GM18907 (cell line): Measurements from ENCODE around the gene FTMT.
"Not testable (repeated sequence)": the region's sequence is repeated elsewhere in the genome, so short reads cannot be mapped to it uniquely, and the experiment has no call there.

Experiments used
- ATAC-seq: cut with Tn5 transposase; IDR thresholded peaks from one replicate; pipeline ENCODE4 v1.9.1; 2021; ENCODE audit warnings: mild to moderate bottlenecking, moderate library complexity; ENCODE audit not compliant: unreplicated experiment

The FTMT gene

DNA sequence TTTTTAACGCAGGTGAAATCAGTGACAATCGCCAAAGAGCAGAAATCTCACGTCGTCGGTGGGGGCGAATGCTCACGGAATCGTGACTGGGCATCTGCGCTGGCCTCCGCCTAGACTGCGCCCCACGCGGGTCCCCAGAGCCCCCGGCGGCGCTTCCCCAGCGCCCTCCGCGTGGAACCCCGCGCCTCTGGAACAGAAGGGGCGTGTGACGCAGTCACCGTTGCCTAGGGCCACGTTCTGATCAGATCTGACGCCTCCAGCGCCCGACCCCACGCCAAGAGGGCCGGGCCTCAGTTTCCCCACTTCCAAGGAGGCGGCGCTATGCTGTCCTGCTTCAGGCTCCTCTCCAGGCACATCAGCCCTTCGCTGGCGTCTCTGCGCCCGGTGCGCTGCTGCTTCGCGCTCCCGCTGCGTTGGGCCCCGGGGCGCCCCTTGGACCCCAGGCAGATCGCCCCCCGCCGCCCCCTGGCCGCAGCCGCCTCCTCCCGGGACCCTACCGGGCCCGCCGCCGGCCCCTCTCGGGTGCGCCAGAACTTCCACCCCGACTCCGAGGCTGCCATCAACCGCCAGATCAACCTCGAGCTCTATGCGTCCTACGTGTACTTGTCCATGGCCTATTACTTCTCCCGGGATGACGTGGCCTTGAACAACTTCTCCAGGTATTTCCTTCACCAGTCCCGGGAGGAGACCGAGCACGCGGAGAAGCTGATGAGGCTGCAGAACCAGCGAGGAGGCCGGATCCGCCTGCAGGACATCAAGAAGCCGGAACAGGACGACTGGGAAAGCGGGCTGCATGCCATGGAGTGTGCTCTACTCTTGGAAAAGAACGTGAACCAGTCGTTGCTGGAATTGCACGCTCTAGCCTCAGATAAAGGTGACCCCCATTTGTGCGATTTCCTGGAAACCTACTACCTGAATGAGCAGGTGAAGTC, at the start of gene FTMT:
FTMT (plus strand) TSS at position 240 of the 932 bp plus-strand sequence; CDS start at position 322, 82 bp downstream.
- ATAC-seq = no peak

DNA sequence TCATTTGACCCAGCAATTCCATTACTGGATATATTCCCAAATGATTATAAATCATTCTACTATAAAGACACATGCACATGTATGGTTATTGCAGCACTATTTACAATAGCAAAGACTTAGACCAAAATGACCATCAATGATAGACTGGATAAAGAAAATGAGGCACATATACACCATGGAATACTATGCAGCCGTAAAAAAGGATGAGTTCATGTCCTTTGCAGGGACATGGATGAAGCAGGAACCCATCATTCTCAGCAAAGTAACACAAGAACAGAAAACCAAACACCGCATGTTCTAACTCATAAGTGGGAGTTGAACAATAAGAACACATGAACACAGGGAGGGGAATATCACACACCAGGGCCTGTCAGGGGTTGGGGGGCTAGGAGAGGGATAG, 46.4 kb upstream of the FTMT start:
- ATAC-seq = not testable (repeated sequence)

DNA sequence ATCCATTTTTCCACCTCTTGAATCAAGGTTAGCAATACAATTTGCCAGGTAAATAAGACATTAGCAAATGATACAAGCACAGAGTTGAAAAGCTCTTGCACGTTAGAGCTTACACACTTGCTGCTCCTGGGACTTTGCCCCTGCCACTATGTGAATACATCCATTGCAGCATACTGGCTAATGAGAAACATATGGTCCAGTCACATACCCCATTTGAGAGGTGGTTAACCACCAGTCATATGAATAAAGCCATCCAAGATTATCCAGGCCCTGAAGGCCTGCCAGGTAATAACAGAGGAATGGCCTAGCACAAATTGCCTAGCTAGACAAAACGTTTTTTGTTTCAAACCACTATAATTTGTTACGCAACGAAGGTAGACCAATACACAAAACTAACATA, 45.8 kb upstream of the FTMT start:
- no peak for ATAC-seq

DNA sequence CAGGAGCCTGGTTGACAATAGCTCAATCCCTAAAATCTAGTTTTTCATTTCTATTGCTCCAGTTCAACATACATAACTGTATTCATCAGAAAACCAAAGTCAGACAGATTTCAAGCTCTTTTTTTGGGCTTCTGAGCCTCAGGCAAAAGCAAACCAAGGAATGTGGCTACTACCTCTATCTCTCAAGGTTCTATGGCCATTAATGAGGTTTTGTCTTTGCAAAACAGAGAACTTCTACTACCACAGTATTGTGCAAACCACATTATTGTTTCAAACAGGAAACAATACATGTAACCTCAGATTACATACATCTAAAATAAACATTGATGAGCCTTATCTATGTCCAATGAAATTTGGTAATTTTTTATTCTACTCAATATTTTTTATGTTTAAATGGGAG, 35.5 kb upstream of the FTMT start:
- ATAC-seq = no peak

DNA sequence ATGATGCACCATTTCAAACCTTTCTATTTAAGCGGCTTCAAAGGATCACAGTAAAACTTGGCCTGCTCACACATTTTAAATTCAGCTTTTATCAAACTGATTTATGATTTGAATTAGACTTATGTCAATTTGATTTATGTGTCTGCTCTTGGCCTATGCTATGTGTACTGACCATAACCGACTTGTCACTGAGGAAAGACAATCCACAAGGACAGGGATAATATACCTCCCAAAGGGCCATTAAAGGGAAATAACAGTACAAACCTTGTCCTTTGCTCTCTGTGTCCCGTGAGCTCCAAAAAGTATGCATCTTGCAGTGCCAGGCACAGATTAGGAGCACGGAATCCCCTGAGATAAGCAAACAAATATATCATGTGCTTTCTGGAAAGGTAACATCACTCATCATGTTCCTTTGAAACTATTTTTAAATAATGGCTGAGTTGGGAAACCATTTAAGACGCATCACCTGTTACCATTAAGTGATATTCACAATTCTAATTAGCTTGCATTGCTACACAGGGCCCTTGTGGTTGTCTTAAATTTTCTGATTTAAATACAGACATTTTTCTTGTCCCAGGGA, 31.9 kb upstream of the FTMT start:
- ATAC-seq = no peak

DNA sequence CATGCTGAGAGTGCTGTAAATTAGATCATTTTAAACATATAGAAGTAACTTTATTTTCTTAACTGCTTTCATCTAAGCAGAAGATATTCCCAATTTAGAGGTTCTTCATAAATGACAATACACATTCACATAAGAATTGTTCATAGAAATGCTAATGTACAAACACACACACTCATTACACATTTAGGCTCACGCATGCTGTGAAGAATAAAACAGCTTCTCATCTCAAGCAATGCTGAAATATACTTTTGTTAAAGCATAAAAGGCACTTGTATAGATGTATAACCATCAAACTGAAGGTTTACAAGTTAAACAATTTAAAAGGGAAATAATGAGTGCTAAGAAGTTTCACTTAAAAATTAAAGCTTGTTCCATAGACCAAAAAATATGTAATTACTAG, 18.1 kb upstream of the FTMT start:
- no peak for ATAC-seq

DNA sequence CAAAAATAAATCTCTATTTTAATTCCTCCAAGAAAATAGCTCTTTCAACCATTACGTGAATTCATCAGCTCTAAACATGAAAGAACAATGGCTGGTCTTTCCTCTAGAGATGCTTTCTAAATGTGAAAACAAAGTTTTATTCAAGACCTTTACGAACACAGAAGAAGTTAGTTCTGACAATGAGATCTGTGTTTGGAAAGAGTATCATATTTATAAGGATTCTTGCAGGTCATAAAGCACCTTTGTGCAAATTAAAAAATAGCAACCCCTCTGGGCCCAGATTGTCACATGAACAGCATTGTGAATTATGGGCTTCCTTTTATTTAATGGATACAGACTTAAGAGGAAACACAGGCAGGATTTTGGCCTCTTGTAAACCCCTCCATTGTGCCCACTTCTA, 17.7 kb upstream of the FTMT start:
- no peak for ATAC-seq

DNA sequence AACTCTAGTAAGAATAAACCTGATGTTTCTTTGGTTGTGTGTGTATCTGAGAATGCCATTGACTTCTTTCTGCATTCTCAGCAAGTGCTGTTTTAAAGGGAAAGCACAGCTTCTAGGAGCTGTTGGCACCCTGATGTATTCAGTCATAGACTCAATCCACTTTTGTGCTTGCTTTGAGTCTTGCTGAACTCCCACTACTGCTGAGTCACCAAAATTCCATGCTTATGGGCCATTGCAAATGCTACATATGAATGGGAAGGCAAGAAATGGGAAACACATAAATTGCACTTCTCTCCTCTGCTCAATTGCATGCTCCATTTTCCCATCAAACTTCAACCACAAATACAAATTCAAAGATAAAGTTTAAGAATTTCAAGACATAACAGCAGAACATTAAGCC, 9.8 kb upstream of the FTMT start:
- no peak for ATAC-seq

DNA sequence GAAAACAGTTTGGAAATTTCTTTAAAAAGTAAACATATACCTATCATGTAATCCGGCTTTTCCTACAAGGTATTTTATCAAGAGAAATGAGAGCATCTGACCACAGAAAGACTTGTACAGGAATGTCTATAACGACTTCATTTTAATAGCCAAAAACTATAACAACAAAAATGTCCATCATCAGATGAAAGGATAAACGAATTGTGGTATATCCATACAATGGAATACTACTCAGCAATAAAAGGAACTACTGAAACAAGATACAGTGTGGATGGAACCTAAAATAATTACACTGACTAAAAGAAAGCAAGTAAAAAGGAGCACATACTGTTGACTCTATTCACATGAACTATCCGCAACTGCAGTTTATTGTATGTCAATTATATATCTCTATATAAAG, 1.4 kb upstream of the FTMT start:
- ATAC-seq = no peak

DNA sequence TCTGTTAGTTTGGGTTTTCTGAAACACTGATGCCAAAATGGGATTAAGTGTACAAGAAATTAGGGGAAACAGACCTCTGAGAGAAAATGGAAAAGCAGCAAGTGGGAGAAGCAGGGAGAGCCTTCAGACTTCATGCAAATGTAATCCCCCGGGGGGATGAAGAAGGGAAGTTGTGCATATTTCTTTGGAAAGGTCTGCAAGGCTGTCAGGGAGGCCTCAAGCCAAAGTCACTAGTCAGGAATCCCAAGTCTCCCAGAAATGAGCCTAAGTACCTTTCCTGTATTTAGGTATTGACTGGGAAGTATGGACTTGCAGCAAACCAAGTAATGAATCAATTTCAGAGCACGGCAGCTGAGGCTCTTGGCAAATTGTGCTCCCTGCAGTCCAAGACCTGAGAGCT, 2.2 kb downstream of the FTMT start:
- no peak for ATAC-seq

DNA sequence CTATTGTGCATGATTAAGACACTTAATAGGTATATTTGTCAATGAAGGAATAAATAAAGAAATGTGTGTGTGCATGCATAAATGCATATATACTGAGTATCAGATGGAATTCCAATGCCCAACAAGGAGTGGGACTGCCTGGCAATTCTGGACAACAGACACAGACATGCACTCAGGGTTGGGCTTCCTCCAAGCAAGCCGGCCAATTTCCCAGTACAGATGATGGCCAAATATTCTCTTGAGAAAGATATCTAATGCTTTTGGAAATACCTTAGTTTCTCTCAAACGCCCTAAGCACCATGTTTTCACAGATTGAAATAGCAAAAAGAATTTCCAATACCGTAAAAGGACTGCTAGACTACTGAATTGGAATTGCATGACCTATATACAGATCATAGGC, 11.1 kb downstream of the FTMT start:
- no peak for ATAC-seq

DNA sequence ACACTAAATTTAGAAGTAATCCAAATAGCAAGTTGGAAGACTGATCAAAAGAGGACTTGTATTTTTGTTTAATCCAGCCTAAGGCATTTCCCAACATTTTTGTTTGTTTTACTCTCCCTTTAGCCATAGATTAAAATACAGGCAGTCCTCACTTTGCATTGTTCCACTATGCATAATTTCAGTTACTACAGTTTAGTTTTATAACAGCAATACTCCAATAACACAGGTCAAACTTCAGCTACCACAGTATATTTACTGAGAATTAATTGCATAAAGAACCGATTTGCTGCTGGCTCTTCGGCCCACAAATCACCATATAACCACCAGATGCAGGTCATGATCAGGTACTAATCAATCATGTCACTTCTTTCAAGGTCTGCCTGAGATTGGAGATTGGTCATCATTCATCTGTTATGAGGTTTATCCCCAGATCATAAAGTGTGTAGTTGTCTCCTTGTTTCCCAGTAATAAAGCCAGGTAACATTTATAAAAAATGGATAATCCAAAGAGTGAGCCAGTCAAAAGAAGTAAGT, 12.1 kb downstream of the FTMT start:
- ATAC-seq = no peak

DNA sequence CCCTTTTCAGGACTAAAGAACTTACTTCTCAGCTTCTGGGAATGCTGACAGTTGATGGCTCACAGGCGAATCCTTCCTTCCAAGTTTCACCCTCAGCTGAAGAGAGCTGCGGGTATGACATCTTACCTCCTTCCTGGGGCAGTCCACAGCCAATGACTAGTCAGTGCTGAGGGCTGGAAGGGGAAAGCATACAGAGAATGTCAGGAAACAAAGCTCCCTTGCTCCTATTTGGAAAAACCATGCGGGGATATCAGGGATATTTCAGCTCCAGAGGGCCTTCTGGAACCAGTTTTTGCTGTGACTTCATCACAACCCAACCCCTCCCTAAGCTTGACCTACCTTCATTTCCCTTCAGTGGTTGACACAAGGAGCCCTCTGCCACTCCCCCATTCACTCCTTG, 15.7 kb downstream of the FTMT start:
- no peak for ATAC-seq

DNA sequence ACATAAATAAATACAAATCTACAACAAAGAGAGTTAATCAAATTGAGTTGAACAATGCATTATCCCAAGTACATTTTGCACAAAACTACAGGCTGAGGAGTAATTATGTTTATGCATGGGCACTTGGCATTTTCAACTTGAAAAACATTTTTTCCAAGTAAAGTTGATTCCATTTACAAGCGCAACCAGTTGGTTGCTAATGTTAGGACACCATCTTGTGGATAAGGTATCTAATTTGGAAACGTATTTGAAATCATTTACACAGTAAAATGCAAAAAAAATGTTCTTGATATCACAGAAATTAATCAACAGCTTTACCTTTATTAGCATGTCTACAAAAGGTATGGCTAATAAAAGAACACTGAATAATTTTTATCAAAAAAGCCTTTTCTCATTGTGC, 18.8 kb downstream of the FTMT start:
- no peak for ATAC-seq

DNA sequence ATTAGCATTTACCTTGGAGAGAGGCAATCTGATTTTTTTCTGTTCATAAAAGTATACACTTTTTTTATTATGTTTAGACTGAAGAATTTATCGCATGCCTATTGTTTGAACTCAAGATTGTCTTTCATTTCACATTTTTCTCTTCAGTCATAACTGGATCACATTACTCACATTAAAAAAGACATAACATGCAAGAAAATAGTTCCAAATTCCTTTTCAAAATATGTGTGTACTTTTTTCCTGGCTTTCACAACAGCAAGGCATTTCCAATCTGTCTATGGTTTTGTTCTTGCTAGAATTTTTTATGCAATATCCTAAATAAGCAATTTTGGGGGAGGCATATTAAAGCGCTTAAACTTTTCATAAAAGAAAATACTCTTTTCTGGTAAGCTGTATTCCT, 21.2 kb downstream of the FTMT start:
- no peak for ATAC-seq

DNA sequence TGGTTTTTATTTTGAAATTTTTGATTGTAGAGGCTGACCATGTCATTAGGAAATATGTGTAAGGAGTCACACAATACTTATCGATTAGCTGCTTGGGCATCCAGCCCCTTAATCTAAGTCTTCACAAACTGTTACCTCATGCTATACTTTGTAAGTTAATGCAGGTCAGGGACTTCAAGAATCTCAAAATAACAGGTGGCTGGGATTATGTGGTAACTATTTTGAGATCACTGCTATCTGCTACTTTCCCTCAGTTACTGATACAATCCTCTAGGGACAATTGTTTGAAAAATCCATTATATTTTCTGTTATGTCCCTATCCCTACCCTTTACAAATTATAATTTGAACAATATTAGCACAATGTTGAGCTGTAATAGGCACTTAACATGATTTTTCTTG, 21.7 kb downstream of the FTMT start:
- ATAC-seq = no peak

DNA sequence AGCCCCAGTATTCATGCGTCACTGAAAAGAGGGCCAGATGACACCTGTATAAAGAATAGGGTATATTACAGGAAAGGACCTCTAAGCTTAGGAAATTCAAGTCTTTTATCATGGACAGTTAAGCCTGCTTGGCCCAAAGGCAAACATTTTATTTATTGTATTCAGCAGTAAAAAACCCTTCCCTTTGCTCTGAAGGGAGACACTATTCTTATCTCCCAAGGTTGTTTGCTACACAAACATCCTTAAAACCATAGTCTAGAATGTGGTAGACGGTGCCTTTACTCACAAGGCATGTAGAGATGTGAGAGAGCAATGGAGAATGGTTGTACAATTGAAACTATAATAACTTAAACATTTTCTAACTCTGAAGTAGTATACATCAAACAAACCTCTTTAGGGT, 33.9 kb downstream of the FTMT start:
- ATAC-seq = no peak

DNA sequence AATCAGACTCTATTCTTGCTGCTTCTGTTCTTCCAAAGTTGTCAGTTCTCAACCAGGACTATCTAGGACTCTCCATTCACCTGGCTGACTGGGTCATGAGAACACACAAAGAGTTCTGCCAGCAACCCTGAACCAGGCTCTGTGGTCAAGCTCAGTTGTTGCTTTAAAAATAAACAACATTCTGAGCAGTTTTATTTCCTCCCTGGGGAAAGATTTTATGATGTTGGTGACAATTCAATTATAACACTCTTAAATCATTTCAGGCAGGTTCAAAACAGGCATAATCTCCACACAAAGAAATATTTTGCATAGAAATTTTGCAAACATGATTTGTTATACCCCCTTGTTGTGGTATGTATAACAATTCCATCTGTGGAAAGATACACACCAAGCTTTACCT, 36.0 kb downstream of the FTMT start:
- ATAC-seq = no peak

DNA sequence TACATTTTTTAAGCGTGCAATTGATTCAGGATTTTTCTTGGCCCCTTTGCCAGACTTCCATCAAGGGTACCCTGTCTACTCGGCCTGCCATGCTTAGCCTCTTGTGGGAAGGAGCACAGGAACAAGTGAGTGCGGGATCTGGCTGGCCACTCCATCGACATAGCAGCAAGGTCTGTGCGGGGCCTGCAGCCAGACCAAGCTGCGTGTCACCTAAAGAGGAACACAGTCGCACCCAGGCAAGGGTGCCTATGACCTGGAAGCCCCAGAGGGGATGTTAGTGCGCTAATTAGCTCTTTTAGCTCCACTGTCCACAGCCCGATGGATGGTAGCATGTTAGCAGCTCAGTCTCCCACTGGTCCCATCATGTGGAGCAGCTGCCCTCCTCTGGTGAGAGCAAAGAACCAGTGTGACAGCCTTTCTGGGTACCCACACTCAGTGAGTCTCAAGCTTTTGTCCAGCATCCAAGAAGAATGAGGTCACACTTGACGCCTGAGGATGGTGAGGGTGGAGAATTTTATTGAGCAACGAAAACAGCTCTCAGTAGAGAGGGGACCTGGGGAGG, 38.7 kb downstream of the FTMT start:
- no peak for ATAC-seq

DNA sequence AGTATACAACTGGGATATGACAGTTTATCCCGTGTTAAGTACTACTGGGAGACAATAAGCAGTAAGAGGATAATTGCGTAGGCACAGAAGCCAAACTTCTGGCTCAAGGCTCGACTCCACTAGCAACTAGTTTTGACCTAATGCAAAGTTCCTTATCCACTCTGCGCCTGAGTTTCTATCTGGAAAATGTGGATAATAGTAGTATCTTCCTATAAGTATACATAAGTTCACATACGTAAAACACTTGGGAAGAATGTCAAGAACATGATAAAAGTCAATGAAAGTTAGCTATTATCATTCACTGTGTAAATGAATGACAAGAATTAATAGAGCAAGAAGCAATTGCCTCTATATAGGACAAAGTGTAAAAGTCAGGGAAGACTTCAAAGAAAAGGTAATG, 45.7 kb downstream of the FTMT start:
- no peak for ATAC-seq

DNA sequence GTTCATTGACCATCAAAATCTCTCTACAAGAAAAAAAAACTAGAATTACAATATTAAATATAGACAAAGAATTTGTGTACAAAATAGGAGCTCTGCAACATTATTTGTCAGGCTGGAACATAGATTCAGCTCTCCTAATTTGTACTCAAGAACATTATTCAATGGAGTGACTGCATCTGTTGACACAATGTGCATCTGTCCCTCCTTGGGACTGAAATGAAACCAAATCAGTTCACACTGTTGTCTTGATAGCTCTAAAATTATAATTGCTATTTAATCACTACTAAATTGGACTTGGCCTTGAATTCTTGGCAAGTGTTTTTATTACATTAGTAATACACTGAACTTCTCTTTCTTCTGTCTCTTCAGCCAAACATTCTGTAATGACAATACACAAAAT, 47.7 kb downstream of the FTMT start:
- ATAC-seq = no peak
